ENCODE data around the gene TRIM46. TPM values are rescaled to one million over a fixed set of nuclear protein-coding genes. Genes with fewer than 3 reads are reported as not detected.
A peak's percentile ranks its signal among the peaks of the same experiment; 100 is the strongest.

Gene TRIM46
- total RNA-seq, 1 experiment from 2014 or later: 3.8 TPM

DNA sequence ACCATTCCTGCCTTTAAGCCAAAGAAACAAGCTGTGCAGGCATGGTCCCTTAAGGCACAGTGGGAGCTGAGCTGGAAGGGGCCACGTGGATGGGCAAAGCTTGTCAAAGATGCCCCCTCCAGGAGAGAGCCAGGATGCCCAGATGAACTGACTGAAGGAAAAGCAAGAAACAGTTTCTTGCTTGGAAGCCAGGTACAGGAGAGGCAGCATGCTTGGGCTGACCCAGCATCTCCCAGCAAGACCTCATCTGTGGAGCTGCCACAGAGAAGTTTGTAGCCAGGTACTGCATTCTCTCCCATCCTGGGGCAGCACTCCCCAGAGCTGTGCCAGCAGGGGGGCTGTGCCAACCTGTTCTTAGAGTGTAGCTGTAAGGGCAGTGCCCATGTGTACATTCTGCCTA is 39.3 kb upstream of the TRIM46 start:
- intact Hi-C loops (cut with micrococcal nuclease; ENCODE audit: unreplicated experiment) (no loop called here), in situ Hi-C loops (cut with HindIII; ENCODE audit: low pct_unique_long_range_greater_than_20kb, low sequenced_read_pairs) (no loop called here)
- ATAC-seq (no peak), DNase-seq (ENCODE audit: low read depth, low spot score) (no peak)
- Histone ChIP-seq H3K36me3 (ENCODE audit: control insufficient read depth, insufficient read depth, low read length) (no peaks in the 10 kb centered on the region), H3K4me3 (ENCODE audit: low read depth in 2 of 2, low read length in 2 of 2) (peak overlapping the region in 1 of 2 experiments; percentile 86; a peak in 2 of 4 replicates), H3K4me1 (ENCODE audit: control insufficient read depth, insufficient read depth, low read length) (peaks cover 46% of the 10 kb centered on the region), H3K27ac (ENCODE audit: low read length) (peak overlapping the region; percentile 93), H3K9me3 (ENCODE audit: control insufficient read depth, insufficient read depth, low read depth, low read length) (no peaks in the 10 kb centered on the region), H3K27me3 (ENCODE audit: control insufficient read depth, insufficient read depth, low read length) (no peaks in the 10 kb centered on the region)
- BruUV-seq (replicated peaks): no TSS peak
- ChIA-PET POLR2A (interaction anchor here (0.6 kb wide), 1 partner anchor 10 kb away, joined by 3 read pairs; no protein-coding TSS in a partner anchor), CTCF (interaction anchor here (2.2 kb wide), 1 partner anchor 43 kb away, joined by 6 read pairs; no protein-coding TSS in a partner anchor)
- TF ChIP-seq POLR2AphosphoS5 (IDR thresholded peaks at IDR 0.05; ENCODE audit: low read depth, low read length) (no peak), SIN3A (IDR thresholded peaks at IDR 0.05; ENCODE audit: borderline replicate concordance, insufficient read depth, low read depth, low read length) (no peak), TCF7L2 (IDR thresholded peaks at IDR 0.05; ENCODE audit: low read depth, low read length) (no peak), REST (IDR thresholded peaks at IDR 0.05; ENCODE audit: insufficient read depth in 1 of 2, low read depth in 2 of 2, low read length in 1 of 2) (no peak)
- TF ChIP-seq, protein P1, sequence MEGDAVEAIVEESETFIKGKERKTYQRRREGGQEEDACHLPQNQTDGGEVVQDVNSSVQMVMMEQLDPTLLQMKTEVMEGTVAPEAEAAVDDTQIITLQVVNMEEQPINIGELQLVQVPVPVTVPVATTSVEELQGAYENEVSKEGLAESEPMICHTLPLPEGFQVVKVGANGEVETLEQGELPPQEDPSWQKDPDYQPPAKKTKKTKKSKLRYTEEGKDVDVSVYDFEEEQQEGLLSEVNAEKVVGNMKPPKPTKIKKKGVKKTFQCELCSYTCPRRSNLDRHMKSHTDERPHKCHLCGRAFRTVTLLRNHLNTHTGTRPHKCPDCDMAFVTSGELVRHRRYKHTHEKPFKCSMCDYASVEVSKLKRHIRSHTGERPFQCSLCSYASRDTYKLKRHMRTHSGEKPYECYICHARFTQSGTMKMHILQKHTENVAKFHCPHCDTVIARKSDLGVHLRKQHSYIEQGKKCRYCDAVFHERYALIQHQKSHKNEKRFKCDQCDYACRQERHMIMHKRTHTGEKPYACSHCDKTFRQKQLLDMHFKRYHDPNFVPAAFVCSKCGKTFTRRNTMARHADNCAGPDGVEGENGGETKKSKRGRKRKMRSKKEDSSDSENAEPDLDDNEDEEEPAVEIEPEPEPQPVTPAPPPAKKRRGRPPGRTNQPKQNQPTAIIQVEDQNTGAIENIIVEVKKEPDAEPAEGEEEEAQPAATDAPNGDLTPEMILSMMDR (IDR thresholded peaks at IDR 0.05): no peak

DNA sequence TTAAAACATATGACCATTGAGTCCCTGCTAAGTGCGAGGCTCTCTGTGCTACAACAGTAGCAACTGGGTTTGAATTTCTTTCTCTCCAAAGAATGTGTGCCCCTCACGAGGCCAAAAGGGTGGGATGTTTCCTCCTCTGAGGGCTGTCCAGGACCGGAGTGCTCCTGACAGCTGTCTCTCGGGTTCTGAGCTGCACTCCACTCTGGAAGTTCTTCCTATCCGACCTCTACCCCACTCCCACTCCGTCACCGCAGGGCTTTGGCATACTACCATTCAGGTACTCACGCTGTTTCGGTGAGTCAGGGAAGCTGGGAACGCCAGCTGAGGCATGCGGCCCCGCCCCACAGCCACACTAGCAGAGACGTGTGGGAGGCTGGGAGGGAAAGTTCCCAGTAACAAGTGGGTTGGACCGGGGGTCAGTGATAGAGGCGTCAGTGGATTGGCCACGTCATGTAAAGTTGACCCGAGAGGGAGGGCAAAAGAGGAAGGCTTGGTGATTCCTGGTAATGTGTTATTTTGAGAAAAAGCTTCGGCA is 38.7 kb upstream of the TRIM46 start:
- no TSS peak for BruUV-seq (replicated peaks)
- Histone ChIP-seq H3K4me1 (ENCODE audit: control insufficient read depth, insufficient read depth, low read length) (peaks cover 40% of the 10 kb centered on the region), H3K4me3 (ENCODE audit: low read depth in 2 of 2, low read length in 2 of 2) (peak overlapping the region; percentile 60 to 86), H3K36me3 (ENCODE audit: control insufficient read depth, insufficient read depth, low read length) (no peaks in the 10 kb centered on the region), H3K9me3 (ENCODE audit: control insufficient read depth, insufficient read depth, low read depth, low read length) (no peaks in the 10 kb centered on the region), H3K27ac (ENCODE audit: low read length) (peak overlapping the region; percentile 93), H3K27me3 (ENCODE audit: control insufficient read depth, insufficient read depth, low read length) (no peaks in the 10 kb centered on the region)
- DNase-seq (ENCODE audit: low read depth, low spot score) (peak; percentile 87), ATAC-seq (peak; percentile 78)
- ChIA-PET POLR2A (no interaction called here), CTCF (interaction anchor here (0.7 to 2.2 kb wide), 2 partner anchors 12 to 44 kb away, joined by 3 to 6 read pairs; no protein-coding TSS in a partner anchor)
- intact Hi-C loops (cut with micrococcal nuclease; ENCODE audit: unreplicated experiment) (no loop called here), in situ Hi-C loops (cut with HindIII; ENCODE audit: low pct_unique_long_range_greater_than_20kb, low sequenced_read_pairs) (no loop called here)
- TF ChIP-seq TCF7L2 (IDR thresholded peaks at IDR 0.05; ENCODE audit: low read depth, low read length): no peak
- no peak for TF ChIP-seq POLR2AphosphoS5 (IDR thresholded peaks at IDR 0.05; ENCODE audit: low read depth, low read length)
- TF ChIP-seq, protein P1 (IDR thresholded peaks at IDR 0.05): no peak
- TF ChIP-seq REST (IDR thresholded peaks at IDR 0.05; ENCODE audit: insufficient read depth in 1 of 2, low read depth in 2 of 2, low read length in 1 of 2): no peak
- no peak for TF ChIP-seq SIN3A (IDR thresholded peaks at IDR 0.05; ENCODE audit: borderline replicate concordance, insufficient read depth, low read depth, low read length)

Measured in Panc1 (cell line).